Activated T-helper 1 cell treated with anti-CD3 and anti-CD28 coated beads, Interleukin-2, amount 50 U/mL, for 16 hours (primary cell): ENCODE data around the gene GATA5.
"Not testable (repeated sequence)": the region's sequence is repeated elsewhere in the genome, so short reads cannot be mapped to it uniquely, and the experiment has no call there.

Source experiments
- DNase-seq, 2 donors: peaks; one replicate each; pipeline ENCODE4 v3.0.0-alpha.2; 2020; ENCODE audit warnings: low read depth in 1 of 2, low spot score in 1 of 2

GATA5 gene

GRCh38 chr20:62505337-62506045, 29.7 kb upstream of the GATA5 start:
- no peak for DNase-seq

DNA sequence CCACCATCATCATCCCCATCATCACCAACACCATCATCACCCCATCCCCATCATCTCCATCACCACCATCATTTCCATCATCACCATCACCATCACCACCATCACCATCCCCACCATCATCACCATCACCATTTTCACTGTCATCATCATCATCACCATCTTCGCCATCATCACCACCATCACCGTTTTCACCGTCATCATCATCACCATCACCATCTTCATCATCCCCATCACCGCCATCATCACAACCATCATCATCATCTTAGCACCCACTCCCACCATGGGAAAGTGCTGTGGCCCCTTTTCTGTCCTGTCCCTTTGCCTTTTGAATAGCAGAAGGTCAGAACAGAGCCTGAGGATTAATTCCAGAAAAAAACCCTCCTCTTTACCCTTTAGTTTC, 28.5 kb upstream of the GATA5 start:
- DNase-seq = no peak

- no peak for DNase-seq
Measured at GRCh38 chr20:62503401-62504178, 27.8 kb upstream of the GATA5 start.

DNA sequence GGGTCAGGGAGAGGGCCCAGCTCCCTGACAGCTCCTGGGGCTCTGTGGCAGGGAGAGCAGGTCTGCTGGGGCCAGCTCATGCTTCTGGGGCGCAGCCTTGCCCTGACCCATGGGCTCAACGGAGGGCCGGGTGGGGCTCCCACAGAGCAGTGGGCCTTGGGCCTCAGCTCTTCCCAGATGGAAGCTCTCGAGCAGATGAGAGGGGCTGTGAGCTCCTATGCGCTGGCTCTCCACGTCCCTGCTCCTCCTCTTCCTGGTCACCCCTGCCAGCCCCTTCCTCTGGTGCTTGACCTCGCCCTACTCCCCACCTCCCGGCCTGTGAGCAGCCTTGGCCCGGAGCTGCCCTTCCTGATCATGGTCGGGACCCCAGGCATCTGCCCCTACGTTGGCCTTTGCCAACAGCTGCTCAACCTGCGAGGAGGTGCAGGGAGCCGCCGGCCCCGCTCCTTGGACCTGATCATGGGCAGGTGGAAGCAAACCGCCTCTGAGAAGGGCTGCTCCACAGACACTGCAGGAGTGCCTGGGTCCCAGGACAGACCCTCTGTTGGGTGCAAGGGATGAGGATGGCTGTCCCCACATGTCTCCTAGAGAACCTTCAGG, 26.8 kb upstream of the GATA5 start:
- no peak for DNase-seq

GRCh38 chr20:62501801-62502495, 26.2 kb upstream of the GATA5 start:
- peak in 1 of 2 donors; percentile 54 for DNase-seq

GRCh38 chr20:62500237-62500864, 24.6 kb upstream of the GATA5 start:
- DNase-seq = peak; percentile 71

DNA sequence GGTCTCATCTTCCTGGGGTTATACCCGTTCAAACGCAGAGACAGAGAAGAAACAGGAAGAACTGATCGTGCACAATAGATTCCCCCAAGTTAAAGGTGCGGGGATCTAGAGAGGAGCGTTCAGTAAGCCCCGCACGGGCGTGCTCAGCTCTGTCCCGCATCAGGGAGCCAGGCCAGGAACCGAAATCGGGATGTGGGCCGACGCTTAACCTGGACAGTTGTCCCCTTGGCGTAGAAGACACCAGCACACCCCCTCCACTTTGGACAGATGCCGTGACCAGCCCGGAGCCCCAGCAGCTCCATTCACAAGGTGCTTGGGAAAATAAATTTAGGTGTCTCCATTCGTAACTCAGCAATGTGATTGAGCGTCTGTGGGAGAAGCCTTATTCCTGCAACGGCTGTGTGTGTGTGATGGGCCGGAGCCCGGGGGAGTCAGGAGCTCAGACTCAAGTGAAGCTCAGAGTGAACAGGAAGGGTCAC, 24.0 kb upstream of the GATA5 start:
- no peak for DNase-seq

- DNase-seq = no peak
Measured at GRCh38 chr20:62498874-62499273, 23.1 kb upstream of the GATA5 start.

GRCh38 chr20:62496568-62497218, 20.9 kb upstream of the GATA5 start:
- no peak for DNase-seq

DNA sequence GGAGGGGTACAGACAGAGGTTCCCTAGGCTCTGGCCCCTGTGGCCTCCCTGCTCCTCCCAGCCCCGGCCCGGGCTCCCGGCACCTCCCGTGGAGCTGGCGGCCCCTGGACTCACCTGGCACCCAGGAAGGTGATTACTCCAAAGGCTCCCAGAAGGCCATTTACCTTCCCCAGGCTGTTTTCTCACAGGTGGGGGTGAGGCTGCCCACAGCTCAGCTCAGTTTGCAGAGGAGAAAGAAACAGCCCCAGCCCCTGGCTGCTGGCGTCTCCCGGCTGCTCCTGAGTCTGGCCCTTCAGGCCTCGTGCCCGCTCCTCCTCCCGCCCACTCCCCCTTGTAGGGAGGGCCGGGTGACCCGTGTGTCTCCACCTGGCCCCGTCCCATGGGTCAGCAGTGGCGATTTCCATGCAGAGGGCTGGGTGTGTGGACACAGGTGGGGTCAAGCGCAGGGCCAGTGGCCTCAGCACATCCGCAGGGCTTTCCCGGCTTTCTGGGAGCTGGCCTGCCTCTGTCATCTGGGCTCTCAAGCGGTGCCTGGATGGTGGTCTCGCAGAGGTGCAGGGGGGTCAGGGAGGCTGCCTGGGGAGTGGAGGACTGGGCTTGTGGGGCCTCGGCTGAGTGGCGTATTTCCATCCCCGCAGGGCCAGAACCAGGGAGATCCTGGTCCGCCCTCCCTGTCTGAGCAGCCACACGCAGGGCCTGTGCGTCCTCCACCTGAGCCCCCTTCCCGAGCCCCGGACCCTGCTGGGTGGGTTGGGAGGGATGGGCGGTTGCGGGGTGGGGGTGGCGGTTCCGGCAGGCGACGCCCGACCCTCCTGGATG, 20.2 kb upstream of the GATA5 start:
- DNase-seq = no peak

DNA sequence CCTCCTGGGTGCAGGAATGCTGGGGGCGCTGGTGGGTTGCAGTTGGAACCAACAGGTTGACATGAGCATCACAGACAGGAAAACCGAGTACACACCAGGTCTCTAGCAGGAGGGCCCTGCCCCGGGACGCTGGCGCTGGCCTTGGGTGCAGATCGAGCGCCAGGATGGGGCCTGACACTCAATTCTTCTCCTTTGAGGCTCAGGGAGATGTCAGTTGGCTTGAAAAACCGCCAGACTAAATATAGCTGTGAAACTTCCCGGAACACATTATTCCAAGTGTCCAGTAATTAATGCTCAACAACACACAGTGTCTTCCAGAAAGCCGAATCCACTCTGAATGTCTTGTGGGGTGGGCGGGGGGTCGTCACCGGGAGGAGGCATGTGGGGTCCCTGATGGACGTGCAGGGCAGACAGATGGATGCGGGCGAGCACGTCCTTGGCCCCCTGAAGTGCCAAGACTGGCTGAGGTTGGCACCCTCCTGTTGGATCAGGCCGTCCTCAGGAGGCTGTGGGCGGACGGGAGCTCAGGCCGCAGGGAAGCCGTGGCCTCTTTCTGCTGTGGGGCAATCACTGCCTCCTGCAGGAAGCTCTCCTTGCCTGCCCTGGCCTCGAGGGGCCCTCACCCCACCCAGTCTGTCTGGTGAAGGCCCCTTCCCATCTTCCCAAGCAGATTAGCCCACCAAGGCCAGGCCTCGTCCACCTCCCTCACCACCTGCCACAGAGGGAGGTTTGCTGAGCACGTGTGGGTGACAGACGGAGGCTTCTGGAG, 19.4 kb upstream of the GATA5 start:
- no peak for DNase-seq

- no peak for DNase-seq
Measured at GRCh38 chr20:62494537-62494936, 18.7 kb upstream of the GATA5 start.

DNA sequence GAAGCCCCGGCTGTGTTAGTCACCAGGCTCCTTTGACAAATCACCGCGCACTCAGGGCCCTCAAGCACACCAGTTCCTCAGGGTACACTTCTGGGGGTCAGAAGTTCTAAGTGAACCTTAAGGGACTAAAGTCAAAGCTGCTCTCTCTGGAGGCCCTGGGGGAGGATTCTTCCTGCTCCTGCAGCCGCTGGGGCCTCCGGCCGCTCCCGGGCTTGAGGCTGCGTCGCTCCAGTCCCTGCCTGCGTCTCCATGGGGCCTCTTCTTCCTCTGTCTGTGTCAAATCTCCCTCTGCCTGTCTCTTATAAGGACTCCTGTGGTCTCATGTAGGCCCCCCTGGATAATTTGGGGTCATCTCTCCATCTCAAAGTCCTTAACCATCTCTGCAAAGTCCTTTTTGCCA, 18.1 kb upstream of the GATA5 start:
- no peak for DNase-seq

DNA sequence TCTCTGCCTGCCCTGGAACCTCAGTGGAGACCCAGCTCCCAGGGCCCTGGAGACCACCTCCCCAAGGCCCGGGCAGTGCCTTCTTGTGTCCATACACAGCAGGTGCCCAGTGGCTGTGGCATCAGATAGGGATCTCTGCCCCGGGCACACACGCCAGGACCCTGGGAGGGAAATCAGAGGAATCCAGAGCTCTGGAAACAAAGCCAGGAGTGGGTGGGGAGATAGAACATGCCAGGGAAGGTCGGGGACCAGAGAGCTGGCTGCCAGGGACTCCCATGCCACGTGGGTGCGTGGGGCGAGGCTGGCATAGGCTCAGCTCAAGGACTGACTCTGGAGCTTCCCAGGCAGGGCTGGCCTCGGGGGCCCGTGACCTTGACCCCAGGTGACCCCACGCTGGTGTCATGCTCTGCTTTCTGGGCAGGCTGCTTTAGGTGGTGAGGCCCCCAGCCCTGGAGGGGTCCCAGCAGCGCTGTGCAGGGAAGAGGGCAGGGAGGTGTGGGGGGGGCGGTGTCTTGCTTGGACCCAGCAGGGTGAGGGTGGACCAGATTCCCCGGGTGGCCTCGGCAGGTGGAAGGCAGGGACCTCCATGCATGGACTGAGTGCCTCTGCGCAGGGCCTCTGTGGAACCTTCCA, 17.6 kb upstream of the GATA5 start:
- DNase-seq = no peak

DNA sequence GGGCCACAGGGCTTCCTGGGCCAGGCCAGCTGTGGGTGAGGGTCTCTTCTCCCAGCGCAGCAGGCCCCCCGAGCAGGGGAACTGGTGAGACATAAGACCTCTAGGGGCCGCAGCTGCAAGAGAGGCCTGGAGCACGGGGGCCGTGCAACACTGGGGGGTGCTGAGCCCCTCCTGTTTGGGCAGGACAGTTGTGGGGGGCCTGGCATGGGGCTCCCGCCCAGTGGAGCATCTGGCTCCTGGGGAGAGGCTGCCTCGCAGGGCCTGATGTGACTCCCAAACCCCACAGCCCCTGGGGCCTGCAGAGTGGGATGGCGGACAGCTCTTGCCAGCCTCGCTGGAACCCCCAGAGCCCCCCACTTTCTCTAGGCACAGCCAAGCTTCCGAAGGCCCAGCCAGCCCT, 16.9 kb upstream of the GATA5 start:
- DNase-seq = no peak

- not testable (repeated sequence) for DNase-seq
Measured at GRCh38 chr20:62490783-62491182, 15.0 kb upstream of the GATA5 start.

GRCh38 chr20:62489932-62490263, 14.1 kb upstream of the GATA5 start:
- no peak for DNase-seq

- DNase-seq = no peak
Measured at GRCh38 chr20:62489186-62489931, 13.6 kb upstream of the GATA5 start.
